Aorta (tissue), 4 donors: ENCODE results near the gene WASF3. TPM values are rescaled to one million over a fixed set of nuclear protein-coding genes. Genes with fewer than 3 reads are reported as not detected.

ENCODE experiments used
- polyA plus RNA-seq, 2 donors: library from polyadenylated mRNA; stranded (reverse); fragments of 200-250 nt; gene quantifications; one replicate each; pipeline ENCODE4 v1.2.3, GENCODE V29; 2013
- total RNA-seq, 2 donors: library from RNA; stranded (reverse); fragmentation: NEBNext Ultra II Directional; extraction: Animal tissue kit (Norgen Biotek cat#: 25700); gene quantifications; one replicate each; pipeline ENCODE4 v1.2.1, GENCODE V29; 2021
- donor health status: healthy with polysubstance abuse.
- donor health status: Bipolar disorder and iron deficiency.
- donor health status: DM: no; HTN: no; CAD: no.
- donor health status: DM: yes; HTN: yes; CAD: no.

The WASF3 gene
- total and polyA plus RNA-seq, 4 donors = 5.4 to 27.1 (median 17.6) TPM

Other genes with a start within 250 kb of the WASF3 start
- under 1 TPM in 1 of 2 donors, not detected in 1; 0.15 TPM for gene GPR12, start 203.1 kb downstream of the WASF3 start, total RNA-seq
- not detected for gene GPR12, start 203.1 kb downstream of the WASF3 start, polyA plus RNA-seq